D721Med (cell line): ENCODE measurements around the gene ALLC.
"Not testable (repeated sequence)": the region's sequence is repeated elsewhere in the genome, so short reads cannot be mapped to it uniquely, and the experiment has no call there.

Source experiments
- DNase-seq: peaks from one replicate; pipeline ENCODE4 v3.0.0; 2011; ENCODE audit warnings: low spot score; ENCODE audit not compliant: insufficient read length
- FAIRE-seq: peaks from 2 replicates; lab custom pipeline; 2011; peaks lifted over from hg19 to GRCh38; lab: Jason Lieb, UNC
- CTCF ChIP-seq: IDR thresholded peaks from 2 replicates; pipeline ENCODE4 v1.5.1; 2012; ENCODE audit warnings: mild to moderate bottlenecking, control low read depth; ENCODE audit not compliant: insufficient read depth; ENCODE audit errors: missing control alignments

Gene ALLC

GRCh38 chr2:3657881-3658280 lies at the start of gene ALLC:
TSS of gene ALLC (plus strand) at chr2:3658200. CDS start at chr2:3671158, 12,958 bp downstream.
- no peak for DNase-seq
- no peak for TF ChIP-seq CTCF
- FAIRE-seq = no peak

GRCh38 chr2:3608373-3609278 lies 49.4 kb upstream of the ALLC start:
- FAIRE-seq = no peak
- no peak for TF ChIP-seq CTCF
- peak; percentile 64 for DNase-seq

GRCh38 chr2:3609279-3609673 lies 48.7 kb upstream of the ALLC start:
- not testable (repeated sequence) for DNase-seq, FAIRE-seq

- FAIRE-seq (no peak), DNase-seq (no peak)
- no peak for TF ChIP-seq CTCF
Observed at GRCh38 chr2:3610415-3610814, 47.6 kb upstream of the ALLC start.

GRCh38 chr2:3610881-3611505 lies 47.0 kb upstream of the ALLC start:
- TF ChIP-seq CTCF = no peak
- FAIRE-seq = no peak

GRCh38 chr2:3611589-3611988 lies 46.4 kb upstream of the ALLC start:
- peak; percentile 69 for FAIRE-seq
- TF ChIP-seq CTCF = no peak
- DNase-seq = peak; percentile 61

More at GRCh38 chr2:3610881-3611505, 47.0 kb upstream of the ALLC start:
- no peak for DNase-seq

GRCh38 chr2:3612639-3613523 lies 45.1 kb upstream of the ALLC start:
- FAIRE-seq (no peak), DNase-seq (no peak)
- TF ChIP-seq CTCF = no peak
